Measurements from ENCODE around the gene RUNX1.

RUNX1 gene

GRCh38 chr21:34900376-34900775 lies 148.7 kb downstream of the RUNX1 start:
- no peak for DNase-seq (ENCODE audit: low read depth in 2 of 2)

- DNase-seq (ENCODE audit: low read depth in 2 of 2): no peak
These were observed 149.3 kb downstream of the RUNX1 start for GRCh38 chr21:34899760-34900159.

GRCh38 chr21:34899302-34899701 lies 149.8 kb downstream of the RUNX1 start:
- DNase-seq (ENCODE audit: low read depth in 2 of 2): no peak

- no peak for DNase-seq (ENCODE audit: low read depth in 2 of 2)
These were observed 151.3 kb downstream of the RUNX1 start for GRCh38 chr21:34897828-34898227.

GRCh38 chr21:34894401-34894800 lies 154.7 kb downstream of the RUNX1 start:
- DNase-seq (ENCODE audit: low read depth in 2 of 2): no peak

- no peak for DNase-seq (ENCODE audit: low read depth in 2 of 2)
These were observed 156.9 kb downstream of the RUNX1 start for GRCh38 chr21:34892209-34892608.

GRCh38 chr21:34891613-34891943 lies 157.5 kb downstream of the RUNX1 start:
- no peak for DNase-seq (ENCODE audit: low read depth in 2 of 2)

- no peak for DNase-seq (ENCODE audit: low read depth in 2 of 2)
These were observed 158.1 kb downstream of the RUNX1 start for GRCh38 chr21:34890724-34891612.

GRCh38 chr21:34890470-34890723 lies 158.7 kb downstream of the RUNX1 start:
- no peak for DNase-seq (ENCODE audit: low read depth in 2 of 2)

- peak; percentile 63 to 70 for DNase-seq (ENCODE audit: low read depth in 2 of 2)
These were observed 159.2 kb downstream of the RUNX1 start for GRCh38 chr21:34889676-34890469.

- peak; percentile 37 to 41 for DNase-seq (ENCODE audit: low read depth in 2 of 2)
These were observed 159.8 kb downstream of the RUNX1 start for GRCh38 chr21:34889320-34889675.

- DNase-seq (ENCODE audit: low read depth in 2 of 2): peak; percentile 78 to 80
These were observed 160.4 kb downstream of the RUNX1 start for GRCh38 chr21:34888569-34889319.

- peak; percentile 84 to 86 for DNase-seq (ENCODE audit: low read depth in 2 of 2)
These were observed 161.2 kb downstream of the RUNX1 start for GRCh38 chr21:34887725-34888568.

GRCh38 chr21:34887105-34887442 lies 162.0 kb downstream of the RUNX1 start:
- no peak for DNase-seq (ENCODE audit: low read depth in 2 of 2)

GRCh38 chr21:34886240-34887104 lies 162.6 kb downstream of the RUNX1 start:
- no peak for DNase-seq (ENCODE audit: low read depth in 2 of 2)

GRCh38 chr21:34885626-34886239 lies 163.4 kb downstream of the RUNX1 start:
- no peak for DNase-seq (ENCODE audit: low read depth in 2 of 2)

GRCh38 chr21:34885125-34885524 lies 164.0 kb downstream of the RUNX1 start:
- no peak for DNase-seq (ENCODE audit: low read depth in 2 of 2)

- no peak for DNase-seq (ENCODE audit: low read depth in 2 of 2)
These were observed 164.7 kb downstream of the RUNX1 start for GRCh38 chr21:34884346-34884929.

GRCh38 chr21:34883491-34884271 lies 165.4 kb downstream of the RUNX1 start:
- DNase-seq (ENCODE audit: low read depth in 2 of 2): no peak

Measured in stimulated activated CD4-positive, alpha-beta T cell treated with anti-CD3 and anti-CD28 coated beads, Interleukin-12 subunit alpha, Interleukin-12 subunit beta, amount 100 ng/mL, for 24 hours (primary cell).